ENCODE data around the gene PDGFA.

The PDGFA gene

DNA sequence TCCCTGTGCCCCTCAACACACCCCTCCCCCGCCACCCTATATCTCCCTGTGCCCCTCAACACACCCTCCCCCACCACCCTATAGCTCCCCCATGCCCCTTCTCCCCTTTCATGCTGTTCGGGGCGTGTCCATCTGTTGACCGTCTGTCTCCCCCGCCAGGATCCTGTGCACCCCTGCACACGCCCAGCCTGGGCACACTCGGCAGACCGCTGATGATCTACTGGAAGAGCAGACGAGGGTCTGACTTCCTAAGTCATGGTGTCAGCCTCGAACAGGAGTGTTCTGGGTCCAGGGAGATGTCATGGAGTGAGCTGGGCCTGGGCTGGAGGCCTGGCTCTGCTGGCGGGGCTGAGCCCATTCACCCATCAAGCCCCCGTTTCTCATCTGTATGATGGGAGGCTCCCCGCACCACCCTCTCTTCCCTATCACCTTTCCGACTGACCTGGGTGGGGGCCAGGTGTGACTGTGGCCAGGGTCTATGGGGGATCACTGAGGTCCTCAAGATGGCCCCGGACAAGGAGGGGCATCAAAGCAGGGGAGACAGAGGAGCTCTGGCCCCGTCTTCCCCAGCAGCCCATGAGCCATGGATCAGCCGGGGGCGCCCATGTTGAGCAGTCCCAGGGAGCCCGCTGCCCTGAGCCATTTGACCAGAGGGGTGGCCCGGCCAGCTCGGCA, 48.3 kb downstream of the PDGFA start:
- DNase-seq, result no peak

DNA sequence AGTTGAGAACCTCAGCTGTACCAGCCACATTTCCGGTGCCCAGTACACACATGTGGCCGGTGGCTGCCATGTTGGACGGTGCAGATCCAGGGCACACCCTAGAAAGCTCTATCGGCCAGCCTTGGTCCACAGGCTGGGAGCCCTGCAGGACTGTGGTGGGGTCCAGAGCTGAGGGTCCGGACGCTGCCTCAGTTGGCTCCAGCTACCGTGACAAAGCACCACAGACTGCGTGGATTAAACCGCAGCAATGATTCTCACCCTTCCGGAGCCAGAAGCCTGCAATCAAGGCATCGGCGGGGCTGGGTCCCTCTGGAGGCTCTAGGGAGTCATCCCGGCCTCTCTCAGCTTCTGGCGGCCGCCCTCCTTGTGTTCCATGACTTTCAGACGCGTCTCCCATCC, 50.1 kb downstream of the PDGFA start:
- no peak for DNase-seq

DNA sequence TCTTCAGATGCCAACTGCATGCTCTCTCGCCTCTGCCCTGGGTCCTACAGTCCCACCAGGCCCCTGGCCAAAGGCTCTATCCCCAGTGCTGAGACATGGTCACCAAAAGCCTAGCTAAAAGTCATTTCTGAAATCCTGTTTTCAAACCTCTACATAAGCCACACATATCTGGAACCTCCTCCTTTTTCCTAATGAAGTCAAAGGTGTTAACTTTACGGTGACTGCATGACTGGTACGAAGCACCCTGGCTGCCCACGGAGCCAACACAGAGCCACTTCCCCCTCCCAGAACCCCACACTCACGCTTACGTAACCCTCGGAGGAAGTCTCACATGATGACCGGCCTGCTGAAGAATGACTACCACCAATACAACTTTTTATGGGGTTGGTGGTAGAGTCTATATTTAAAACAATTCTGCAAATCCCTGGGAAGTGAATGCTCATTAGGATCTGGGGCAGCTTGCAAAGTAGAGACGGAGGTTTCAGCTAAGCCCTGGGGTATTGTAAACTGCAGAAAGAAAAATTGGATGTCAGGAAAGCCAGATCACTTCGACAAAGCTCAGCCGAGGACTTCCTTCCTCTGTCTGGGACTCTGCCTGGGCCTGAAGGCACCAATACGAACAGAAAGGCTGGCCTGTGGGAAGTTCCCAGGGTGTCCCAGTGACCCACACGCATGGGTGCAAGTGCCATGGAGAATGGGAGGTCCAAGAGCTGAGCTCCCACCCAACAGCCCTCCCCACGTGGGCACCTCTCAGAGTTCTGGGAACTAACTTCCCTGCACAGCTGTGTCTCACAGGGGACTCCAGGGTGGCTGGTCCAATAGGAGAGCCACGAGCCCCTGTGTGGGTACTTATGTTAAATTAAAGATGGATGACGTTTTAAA, 50.7 kb downstream of the PDGFA start:
- DNase-seq, result peak; percentile 47

DNA sequence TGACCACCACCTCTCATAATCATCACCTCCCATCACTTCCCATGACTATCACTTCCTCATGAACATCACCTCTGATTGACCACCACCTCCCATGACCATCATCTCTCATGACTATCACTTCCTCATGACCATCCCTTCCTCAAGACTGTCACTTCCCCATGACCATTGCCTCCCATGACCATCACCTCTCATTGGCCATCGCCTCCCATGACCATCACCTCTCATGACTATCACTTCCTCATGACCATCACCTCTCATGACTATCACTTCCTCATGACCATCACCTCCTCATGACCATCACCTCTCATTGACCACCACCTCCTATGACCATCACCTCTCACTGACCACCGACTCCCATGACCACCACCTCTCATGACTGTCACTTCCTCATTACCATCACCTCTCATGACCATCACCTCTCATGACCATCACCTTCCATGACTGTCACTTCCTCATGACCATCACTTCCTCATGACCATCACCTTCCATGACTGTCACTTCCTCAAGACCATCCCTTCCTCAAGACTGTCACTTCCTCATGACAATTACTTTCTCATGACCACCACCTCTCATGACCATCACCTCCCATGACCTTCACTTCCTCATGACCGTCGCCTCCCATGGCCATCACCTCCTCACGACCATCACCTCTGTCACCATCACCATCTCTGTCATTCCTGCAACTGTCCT, 51.6 kb downstream of the PDGFA start:
- DNase-seq, result no peak

DNA sequence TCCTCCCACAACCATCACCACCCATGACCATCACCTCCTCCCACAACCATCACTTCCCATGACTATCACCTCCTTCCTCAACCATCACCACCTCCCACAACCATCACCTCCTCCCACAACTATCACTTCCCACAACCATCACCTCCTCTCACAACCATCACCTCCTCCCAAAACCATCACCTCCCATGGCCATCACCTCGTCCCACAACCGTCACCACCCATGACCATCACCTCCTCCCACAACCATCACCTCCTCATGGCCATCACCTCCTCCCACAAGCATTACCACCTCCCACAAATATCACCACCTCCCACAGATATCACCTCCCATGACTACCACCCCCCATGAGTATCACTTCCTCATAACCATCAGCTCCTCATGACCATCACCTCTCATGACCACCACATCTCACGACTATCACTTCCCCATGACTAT, 52.2 kb downstream of the PDGFA start:
- no peak for DNase-seq

DNA sequence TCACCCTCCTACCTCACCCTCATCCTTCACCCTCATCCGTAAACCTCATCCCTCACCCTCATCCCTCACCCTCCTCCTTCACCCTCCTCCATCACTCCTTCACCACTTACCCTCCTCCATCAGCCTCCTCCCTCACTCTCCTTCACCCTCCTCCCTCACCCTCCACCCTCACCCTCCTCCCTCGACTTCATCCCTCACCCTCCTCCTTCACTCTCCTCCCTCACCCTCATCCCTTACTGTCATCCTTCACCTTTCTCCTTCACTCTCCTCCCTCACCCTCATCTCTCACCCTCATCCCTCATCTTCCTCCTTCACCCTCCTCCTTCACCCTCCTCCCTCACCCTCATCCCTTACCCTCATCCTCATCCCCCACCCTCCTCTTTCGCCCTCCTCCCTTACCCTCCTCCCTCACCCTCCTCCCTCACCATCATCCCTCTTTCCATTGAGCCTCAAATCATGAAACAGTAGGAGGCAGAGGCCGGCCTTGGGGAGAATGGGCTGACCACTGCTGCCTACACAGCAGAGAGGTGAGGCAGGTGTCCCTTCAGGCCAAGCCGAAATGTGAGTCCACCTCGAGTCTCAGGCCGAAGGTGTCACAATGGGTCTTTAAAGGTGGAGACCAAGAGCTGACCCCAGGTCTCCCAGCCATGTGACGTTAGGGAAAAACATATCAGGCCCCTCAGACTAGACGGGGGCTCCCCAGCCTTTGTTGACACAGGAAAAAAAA, 53.0 kb downstream of the PDGFA start:
- DNase-seq, result no peak

DNA sequence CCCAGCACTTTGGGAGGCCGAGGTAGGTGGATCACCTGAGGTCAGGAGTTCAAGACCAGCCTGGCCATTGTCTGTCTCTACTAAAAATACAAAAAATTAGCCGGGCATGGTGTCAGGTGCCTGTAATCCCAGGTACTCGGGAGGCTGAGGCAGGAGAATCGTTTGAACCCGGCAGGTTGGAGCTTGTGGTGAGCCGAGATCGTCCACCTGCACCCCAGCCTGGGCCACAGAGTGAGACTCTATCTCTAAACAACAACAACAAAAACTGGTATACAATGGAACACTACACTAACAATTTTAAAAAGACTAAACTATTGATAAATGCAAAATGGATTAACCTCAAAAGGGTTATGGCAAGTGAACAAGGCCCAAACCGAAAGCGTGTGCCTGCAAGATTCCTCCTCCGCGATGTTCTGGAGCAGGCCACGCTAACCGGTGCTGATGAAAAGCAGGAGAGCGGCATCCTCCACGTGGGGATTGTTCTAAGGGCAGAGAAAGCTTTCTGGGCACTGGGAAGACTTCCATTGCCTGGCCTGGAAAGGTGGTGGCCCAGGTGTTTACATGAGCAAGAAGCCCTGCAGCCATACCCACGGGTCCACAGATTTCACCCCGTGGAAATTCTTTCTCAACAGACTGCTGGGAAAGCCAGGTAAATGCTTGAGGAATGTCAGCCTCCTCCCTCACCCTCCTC, 53.8 kb downstream of the PDGFA start:
- DNase-seq, result no peak

DNA sequence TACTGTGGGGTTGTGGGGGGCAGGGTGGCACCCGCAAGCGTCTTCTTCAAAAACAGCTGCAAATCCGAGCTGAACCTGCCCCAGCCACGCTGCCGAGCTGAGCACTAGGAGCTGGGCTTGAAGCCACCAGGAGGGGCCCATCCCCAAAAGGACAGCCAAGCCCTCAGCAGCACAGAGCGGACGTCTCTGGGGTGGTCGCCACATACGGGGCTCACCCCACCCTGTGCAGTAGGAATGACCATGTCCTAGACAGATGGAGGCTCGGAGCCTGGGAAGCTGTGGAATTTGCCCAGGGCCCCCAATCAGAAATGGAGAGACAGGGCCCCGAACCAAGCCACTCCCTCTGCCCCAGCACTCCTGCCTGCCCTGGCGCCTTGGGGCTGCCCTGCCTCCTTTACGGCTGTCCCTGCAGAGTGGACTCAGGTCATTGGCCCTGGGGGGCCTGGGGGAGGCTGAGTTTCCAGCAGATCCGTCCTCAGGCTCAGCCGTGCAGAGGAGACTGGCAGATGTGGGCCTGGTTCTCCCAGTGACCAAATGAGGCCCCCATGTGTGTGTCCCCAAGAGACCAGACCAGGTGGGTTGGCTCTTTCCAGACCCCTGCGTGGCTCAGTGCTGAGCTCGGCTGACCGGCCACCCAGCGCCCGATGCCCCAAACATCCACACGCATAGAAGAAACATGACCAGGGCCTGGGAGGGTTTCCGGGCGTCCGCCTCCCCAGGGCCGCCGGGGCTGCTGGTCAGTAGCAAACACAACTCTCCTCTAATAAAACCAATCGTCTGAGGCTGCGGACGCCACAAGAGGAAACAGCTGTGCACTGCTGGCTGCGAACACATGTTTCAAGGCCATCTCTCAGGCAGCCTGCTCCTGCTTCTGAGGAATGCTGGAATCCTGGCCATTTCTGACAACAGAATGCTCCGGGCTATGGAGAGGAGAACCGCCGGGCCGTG, 54.9 kb downstream of the PDGFA start:
- DNase-seq, result no peak

DNA sequence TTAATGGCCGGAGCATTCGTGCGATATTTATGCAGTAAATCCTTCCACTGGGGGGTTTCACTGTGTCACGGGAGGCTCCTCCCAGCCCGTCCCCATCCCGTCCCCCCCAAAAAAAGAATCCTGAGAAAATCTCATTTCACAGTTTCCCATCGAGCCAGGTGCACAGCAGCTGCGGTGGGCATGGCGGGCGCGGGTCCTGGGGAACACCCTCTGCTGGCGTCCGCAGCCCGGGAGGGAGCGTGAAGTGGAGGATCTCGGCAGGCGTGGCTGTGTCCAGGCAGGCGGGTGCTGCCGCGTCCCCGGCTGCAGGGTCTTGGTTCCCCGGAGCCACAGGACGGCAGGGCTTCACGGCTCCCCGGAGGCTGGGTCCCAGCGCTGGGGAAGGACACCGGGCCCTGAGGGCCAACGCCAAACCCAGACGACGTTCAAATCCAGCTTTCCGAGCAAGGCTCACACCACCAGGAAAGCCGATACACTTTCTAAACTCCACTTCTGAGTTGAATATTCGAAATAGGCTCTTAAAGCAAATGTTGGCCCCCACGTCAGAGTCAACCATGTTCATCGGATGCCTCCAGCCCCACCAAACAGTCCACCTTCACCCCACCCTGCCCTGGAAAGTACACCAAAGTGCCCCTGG, 55.7 kb downstream of the PDGFA start:
- no peak for DNase-seq

DNA sequence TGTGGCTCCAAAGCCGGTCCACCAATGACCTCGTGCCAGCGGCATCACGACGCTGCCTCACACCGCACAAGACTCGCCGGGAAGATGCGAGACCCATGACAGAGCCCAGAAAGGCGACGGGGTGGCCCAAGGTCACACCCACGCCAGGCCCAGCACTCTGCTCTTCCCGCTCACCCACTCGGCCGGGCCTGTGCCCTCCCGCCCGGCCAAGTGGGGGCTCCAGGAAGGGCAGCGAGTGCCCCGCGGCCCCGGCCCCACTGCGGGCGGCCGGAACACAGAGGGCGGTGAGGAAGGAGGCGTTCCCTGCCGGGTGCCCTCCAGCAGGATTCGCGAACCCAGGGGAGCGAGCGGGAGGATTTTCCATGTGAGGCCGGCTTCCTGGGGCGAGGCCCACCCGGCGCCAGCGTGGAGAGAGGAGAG, 56.3 kb downstream of the PDGFA start:
- no peak for DNase-seq

DNA sequence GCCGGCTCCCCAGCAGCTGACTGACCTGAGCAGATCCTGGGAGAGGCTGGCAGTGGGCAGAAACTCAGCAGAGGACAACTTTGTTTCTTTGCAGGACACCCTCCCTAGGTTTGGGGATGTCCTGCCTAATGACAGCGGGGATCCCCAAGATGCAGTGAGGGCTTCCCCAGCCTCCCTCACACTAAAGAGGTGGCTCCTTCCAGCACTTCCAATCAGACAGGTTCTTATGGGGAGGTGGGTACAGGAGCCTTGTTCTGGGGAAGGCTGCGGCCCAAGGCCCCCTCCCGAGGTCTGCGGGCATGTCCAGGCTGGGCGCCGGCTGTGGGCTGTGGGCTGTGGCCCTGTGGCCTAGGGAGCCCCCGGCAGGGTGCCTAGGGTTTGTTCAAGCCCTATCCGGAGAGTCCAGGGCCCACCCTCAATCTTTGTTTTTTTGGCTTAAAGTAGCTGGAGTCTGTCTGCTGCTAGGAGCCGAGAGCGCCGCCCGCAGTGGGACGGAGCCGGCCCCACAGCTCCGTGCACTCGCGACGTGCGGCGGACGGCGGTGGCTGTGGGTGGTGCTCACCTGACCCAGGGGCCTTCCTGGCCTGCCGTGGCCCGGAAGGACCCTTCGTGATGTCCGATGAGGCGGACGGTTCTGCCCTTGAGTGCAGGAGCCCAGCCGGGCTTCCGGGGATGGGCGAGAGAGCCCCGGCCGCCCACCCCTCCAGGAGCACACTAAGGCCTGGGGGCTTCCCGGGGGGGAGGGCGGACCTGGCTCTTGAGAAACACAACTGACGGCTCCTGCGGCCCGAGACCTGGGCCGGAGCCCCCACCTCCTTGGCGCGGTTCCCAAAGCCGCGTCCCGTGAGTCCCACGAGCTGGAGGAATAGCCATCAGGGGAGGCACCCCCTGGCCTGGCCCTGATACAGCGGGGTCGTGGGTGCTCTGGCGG, 57.2 kb downstream of the PDGFA start:
- no peak for DNase-seq

DNA sequence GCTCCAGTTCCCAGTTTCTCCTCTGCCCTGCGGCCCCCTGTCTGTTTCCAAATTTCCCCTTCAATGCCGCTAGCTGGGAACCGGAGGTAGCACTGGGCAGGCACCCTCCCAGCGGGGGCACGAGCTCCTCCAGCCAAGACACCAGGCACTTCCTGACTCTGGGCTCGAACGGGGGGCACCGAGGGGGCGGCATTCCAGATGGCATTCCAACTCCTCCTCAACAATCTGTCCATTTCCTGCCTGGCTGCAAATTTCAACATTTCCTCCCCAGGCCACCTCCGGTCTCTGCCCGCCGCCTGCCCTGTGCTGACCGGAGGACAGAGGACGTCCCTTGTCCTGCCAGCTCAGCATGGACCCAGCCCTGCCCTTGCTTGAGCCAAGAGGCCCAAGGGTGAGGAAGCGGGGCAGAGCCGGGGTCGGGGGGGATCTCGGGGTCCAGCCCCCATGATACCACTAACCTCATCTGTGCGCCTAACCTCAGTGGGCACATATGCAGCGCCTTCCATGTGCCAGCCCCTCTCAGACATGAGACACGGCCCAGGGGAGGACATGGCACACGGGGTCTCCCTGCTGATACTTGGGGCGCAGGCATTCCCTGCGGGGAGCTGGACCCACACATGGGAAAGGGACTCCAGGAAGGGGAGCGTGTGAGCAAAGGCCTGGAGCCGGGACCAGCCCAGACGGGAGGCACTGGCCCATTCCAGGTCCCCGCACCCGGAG, 58.0 kb downstream of the PDGFA start:
- no peak for DNase-seq

DNA sequence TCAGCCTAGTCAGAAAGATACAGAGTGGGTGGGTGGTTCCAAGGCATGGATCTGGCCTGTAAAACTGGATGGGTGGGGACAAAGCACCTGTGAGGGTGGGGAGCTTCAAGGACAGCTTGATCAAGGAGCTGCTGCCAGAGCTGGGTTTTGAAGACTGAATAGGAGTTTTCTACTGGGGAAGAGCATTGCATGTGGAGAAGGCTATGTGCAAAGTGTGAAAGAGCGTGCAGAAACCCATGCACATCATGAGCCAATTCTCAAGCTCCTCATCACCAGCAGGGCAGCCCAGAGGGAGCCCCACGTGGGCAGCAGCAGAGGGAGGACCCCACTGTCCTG, 58.6 kb downstream of the PDGFA start:
- DNase-seq, result no peak

DNA sequence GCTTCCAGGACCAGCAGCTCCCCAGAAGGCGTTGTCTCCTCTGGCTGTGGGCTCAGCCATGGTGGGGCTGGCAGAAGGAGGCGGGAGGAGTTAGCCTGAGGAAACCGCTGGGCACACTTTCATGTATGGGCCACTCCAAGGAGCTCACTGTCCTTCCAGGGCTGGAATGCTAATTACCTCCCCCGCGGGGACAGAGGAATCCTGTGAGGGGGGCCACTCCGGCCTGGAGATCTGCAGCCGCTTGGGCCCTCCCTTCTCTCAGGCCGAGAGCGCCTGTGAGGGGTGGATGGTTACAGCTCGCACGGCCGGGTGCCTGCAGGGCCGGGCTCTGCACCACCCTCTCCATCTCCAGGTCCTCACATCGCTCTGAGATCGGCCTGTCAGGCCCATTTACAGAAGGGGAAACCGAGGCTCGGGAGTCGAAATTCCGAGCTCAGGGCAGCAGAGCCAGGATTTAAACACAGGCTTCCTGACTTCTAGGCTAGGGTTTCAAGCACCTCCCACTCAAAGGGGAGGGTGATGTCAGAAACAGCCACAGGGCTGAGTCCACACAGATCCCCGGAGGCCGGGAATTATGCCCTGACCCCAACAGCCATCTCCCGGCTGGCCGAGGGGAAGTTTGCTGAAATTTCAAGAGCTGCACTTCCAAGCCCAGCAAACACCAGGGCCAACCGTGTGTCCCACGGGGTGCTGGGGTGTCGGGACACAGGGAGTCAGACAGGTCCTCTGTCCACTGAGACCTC, 59.1 kb downstream of the PDGFA start:
- DNase-seq, result no peak

DNA sequence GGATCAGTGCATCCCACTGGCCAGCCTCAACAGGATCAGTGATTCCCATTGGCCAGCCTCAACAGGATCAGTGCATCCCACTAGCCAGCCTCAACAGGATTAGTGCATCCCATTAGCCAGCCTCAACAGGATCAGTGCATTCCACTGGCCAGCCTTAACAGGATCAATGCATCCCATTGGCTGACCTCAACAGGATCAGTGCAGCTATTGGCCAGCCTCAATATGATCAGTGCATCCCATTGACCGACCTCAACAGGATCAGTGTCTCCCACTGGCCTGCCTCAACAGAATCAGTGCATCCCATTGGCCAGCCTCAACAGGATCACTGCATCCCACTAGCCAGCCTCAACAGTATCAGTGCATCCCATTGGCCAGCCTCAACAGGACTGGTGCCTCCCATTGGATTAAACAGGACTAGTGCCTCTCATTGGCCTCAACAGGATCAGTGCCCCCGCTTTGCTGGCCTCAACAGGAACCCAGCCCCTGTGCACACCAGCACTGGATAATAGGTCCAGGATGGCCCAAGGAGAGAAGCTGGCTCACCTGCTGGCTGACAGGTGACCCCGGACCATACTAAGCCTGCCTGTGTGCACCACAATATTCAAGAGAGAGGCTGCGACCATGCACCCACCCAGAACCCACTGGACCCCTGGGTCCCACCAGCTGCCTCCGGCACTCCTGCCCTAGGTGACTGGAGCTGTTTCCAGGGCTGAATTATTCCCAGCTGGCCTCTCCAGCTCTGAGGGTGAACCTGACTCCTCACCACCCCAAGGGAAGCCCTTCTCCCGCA, 59.9 kb downstream of the PDGFA start:
- DNase-seq, result no peak

DNA sequence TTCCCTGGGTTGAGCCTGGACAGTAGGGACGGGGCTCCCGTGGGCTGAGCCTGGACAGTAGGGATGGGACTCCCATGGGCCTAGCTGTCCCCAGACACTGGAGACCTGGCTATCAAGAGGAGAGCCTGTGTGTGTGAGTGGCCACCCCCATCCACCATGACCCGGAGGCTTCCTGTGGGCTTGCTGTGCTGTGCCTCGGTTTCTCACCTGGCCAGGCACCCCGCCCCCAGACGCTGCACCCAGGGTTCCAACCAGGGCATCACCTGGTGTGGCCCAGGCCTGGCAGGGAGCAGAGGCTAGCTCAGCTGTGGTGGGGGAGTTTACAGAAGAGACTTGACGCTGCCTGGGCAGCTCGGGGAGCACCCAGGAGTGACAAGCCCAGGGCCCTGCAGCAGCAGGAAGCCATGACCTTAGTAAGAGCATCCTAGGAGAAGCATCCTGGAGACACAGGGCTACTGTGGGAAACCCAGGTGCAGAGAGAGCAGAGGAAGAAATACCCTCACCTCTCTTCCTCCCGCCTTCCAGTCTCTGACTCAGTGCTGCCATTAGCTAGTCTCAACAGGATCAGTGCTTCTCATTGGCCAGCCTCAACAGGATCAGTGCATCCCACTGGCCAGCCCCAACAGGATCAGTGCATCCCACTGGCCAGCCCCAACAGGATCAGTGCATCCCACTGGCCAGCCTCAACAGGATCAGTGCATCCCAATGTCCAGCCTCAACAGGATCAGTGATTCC, 61.0 kb downstream of the PDGFA start:
- DNase-seq, result no peak

All from CD4-positive, alpha-beta T cell treated with Interferon gamma for 1 hour (primary cell).